H1 (cell line): ENCODE results near the gene S100A16. TPM values are rescaled to one million over a fixed set of nuclear protein-coding genes. Genes with fewer than 3 reads are reported as not detected.

Experiments
- CTCF ChIA-PET: fragments of 300-600 bp; sonication (Branson Sonifier 250); formaldehyde crosslinking; loops from one replicate; lab custom pipeline; 2021; ENCODE audit not compliant: partially characterized antibody; lab: Charles Lee
- POLR2A ChIA-PET: fragments of 300-600 bp; sonication (Branson Sonifier 250); formaldehyde crosslinking; loops from one replicate; lab custom pipeline; 2021; ENCODE audit warnings: inconsistent platforms; ENCODE audit not compliant: partially characterized antibody; lab: Charles Lee
- DNase-seq, 2 experiments: peaks; one replicate each; pipeline versions ENCODE4 v3.0.0 to v3.0.0-alpha.2; 2010 to 2022; ENCODE audit warnings: low spot score in 2 of 2, low read depth in 1 of 2, mixed read lengths in 1 of 2
- FAIRE-seq: peaks from 2 replicates; lab custom pipeline; 2011; peaks lifted over from hg19 to GRCh38; lab: Jason Lieb, UNC
- H2AFZ ChIP-seq: 2 replicates; pipeline ENCODE4 v1.8.1; 2012; ENCODE audit warnings: low read length, inconsistent platforms
- H2AK5ac ChIP-seq: 2 replicates; pipeline ENCODE4 v1.6.1; 2013; ENCODE audit warnings: low read depth, low read length
- H2BK120ac ChIP-seq: replicated peaks from 2 replicates; pipeline ENCODE3; 2013; ENCODE audit warnings: low read depth, low read length, inconsistent platforms
- H2BK12ac ChIP-seq: 2 replicates; pipeline ENCODE4 v1.6.1; 2013; ENCODE audit warnings: low read depth, low read length
- H2BK15ac ChIP-seq: 2 replicates; pipeline ENCODE4 v1.6.1; 2013; ENCODE audit warnings: low read length
- H2BK20ac ChIP-seq: 2 replicates; pipeline ENCODE4 v1.6.1; 2013; ENCODE audit warnings: low read length
- H2BK5ac ChIP-seq: 2 replicates; pipeline ENCODE4 v1.6.1; 2013; ENCODE audit warnings: low read depth, low read length
- H3K14ac ChIP-seq: 2 replicates; pipeline ENCODE4 v1.6.1; 2013; ENCODE audit warnings: inconsistent platforms; ENCODE audit not compliant: insufficient read length
- H3K18ac ChIP-seq: 2 replicates; pipeline ENCODE4 v1.6.1; 2013; ENCODE audit warnings: low read length; ENCODE audit errors: extremely low read depth
- H3K23ac ChIP-seq: 2 replicates; pipeline ENCODE4 v1.6.1; 2013; ENCODE audit warnings: inconsistent platforms; ENCODE audit not compliant: insufficient read length
- H3K23me2 ChIP-seq: 2 replicates; pipeline ENCODE4 v1.6.1; 2013; ENCODE audit warnings: low read depth, low read length
- H3K27ac ChIP-seq: 2 replicates; pipeline ENCODE4 v1.6.1; 2011; ENCODE audit warnings: low read depth, low read length, inconsistent platforms
- H3K27me3 ChIP-seq, 4 experiments: replicated peaks in 1 of 4; 1 replicate in 1 of 4; 2 replicates in 3 of 4; pipeline versions ENCODE4 v1.6.1 to v1.8.1; 2011 to 2013; ENCODE audit warnings: low read length in 3 of 4, mild to moderate bottlenecking in 3 of 4, inconsistent platforms in 2 of 4, mixed read lengths in 2 of 4, moderate library complexity in 1 of 4; ENCODE audit not compliant: control insufficient read depth in 3 of 4, insufficient read depth in 3 of 4; ENCODE audit errors: extremely low read depth in 1 of 4
- H3K36me3 ChIP-seq, 4 experiments: 2 replicates each; pipeline versions ENCODE4 v1.6.1 to v1.8.1; 2011 to 2013; ENCODE audit warnings: mild to moderate bottlenecking in 4 of 4, low read length in 3 of 4, moderate library complexity in 2 of 4, control low read depth in 1 of 4, inconsistent platforms in 1 of 4; ENCODE audit not compliant: insufficient read depth in 4 of 4, control insufficient read depth in 2 of 4
- H3K4ac ChIP-seq: replicated peaks from 2 replicates; pipeline ENCODE3; 2013; ENCODE audit warnings: low read length, low read depth, mixed read lengths, inconsistent platforms; ENCODE audit not compliant: insufficient read length
- H3K4me1 ChIP-seq, 4 experiments: replicated peaks in 1 of 4; 1 replicate in 1 of 4; 2 replicates in 3 of 4; pipeline versions ENCODE4 v1.6.1 to v1.8.1; 2011 to 2013; ENCODE audit warnings: low read length in 3 of 4, inconsistent platforms in 2 of 4, mixed read lengths in 1 of 4; ENCODE audit not compliant: insufficient read depth in 4 of 4, control insufficient read depth in 3 of 4
- H3K4me2 ChIP-seq, 2 experiments: 2 replicates each; pipeline versions ENCODE4 v1.6.1 to v1.8.1; 2011 to 2013; ENCODE audit warnings: low read depth in 2 of 2, low read length in 2 of 2, control low read depth in 1 of 2, inconsistent platforms in 1 of 2, mild to moderate bottlenecking in 1 of 2; ENCODE audit not compliant: insufficient read depth in 1 of 2
- H3K4me3 ChIP-seq, 4 experiments: fragments of 200-600, 300-600 bp in 1 of 4; sonication (generic), shearing (Covaris generic), sonication (Bioruptor Twin) in 1 of 4; 2 replicates each; pipeline versions ENCODE4 v1.5.1 to v1.8.1; 2011 to 2016; ENCODE audit warnings: low read length in 4 of 4, low read depth in 3 of 4, control low read depth in 2 of 4, inconsistent platforms in 2 of 4, mild to moderate bottlenecking in 2 of 4, mixed read lengths in 1 of 4, moderate library complexity in 1 of 4; ENCODE audit not compliant: insufficient read depth in 2 of 4; ENCODE audit errors: extremely low read depth in 1 of 4
- H3K56ac ChIP-seq: replicated peaks from 2 replicates; pipeline ENCODE3; 2013; ENCODE audit warnings: low read depth, mild to moderate bottlenecking, mixed read lengths, low read length, inconsistent platforms; ENCODE audit not compliant: insufficient read length
- H3K79me1 ChIP-seq: 2 replicates; pipeline ENCODE4 v1.6.1; 2013; ENCODE audit warnings: low read depth, low read length, control low read depth
- H3K79me2 ChIP-seq, 2 experiments: 2 replicates each; pipeline versions ENCODE4 v1.6.1 to v1.8.1; 2012 to 2013; ENCODE audit warnings: low read length in 2 of 2, mild to moderate bottlenecking in 2 of 2, inconsistent platforms in 1 of 2; ENCODE audit not compliant: insufficient read depth in 2 of 2, control insufficient read depth in 1 of 2
- H3K9ac ChIP-seq, 4 experiments: replicated peaks in 1 of 4; 1 replicate in 1 of 4; 2 replicates in 3 of 4; pipeline versions ENCODE4 v1.6.1 to v1.8.1; 2011 to 2013; ENCODE audit warnings: low read depth in 3 of 4, low read length in 3 of 4, control low read depth in 2 of 4, mild to moderate bottlenecking in 2 of 4, moderate library complexity in 2 of 4, inconsistent platforms in 1 of 4; ENCODE audit errors: extremely low read depth in 1 of 4
- H3K9me3 ChIP-seq, 2 experiments: 2 replicates each; pipeline versions ENCODE4 v1.6.1 to v1.8.1; 2012 to 2013; ENCODE audit warnings: mild to moderate bottlenecking in 2 of 2, moderate library complexity in 2 of 2, control low read depth in 1 of 2, inconsistent platforms in 1 of 2, low read depth in 1 of 2, low read length in 1 of 2, mixed read lengths in 1 of 2; ENCODE audit not compliant: insufficient read depth in 2 of 2
- H4K20me1 ChIP-seq, 2 experiments: replicated peaks in 1 of 2; 2 replicates each; pipeline versions ENCODE3 to v1.8.1; 2011 to 2013; ENCODE audit warnings: inconsistent platforms in 2 of 2, low read length in 2 of 2, mild to moderate bottlenecking in 1 of 2; ENCODE audit not compliant: insufficient read depth in 2 of 2, control insufficient read depth in 1 of 2
- H4K5ac ChIP-seq: 2 replicates; pipeline ENCODE4 v1.6.1; 2013; ENCODE audit warnings: low read length, low read depth, mixed read lengths, inconsistent platforms; ENCODE audit not compliant: insufficient read length
- H4K8ac ChIP-seq: 2 replicates; pipeline ENCODE4 v1.8.0; 2013; ENCODE audit warnings: mild to moderate bottlenecking, moderate library complexity, low read length, inconsistent platforms; ENCODE audit not compliant: insufficient read depth; ENCODE audit errors: extremely low read depth
- H4K91ac ChIP-seq: replicated peaks from 2 replicates; pipeline ENCODE3; 2013; ENCODE audit warnings: low read length, mixed read lengths, inconsistent platforms; ENCODE audit not compliant: insufficient read length
- BACH1 ChIP-seq: IDR thresholded peaks from 2 replicates; pipeline ENCODE4 v1.6.1; 2012; ENCODE audit warnings: low read length, improper control_type of control experiment
- BRCA1 ChIP-seq: IDR thresholded peaks from 2 replicates; pipeline ENCODE4 v1.6.1; 2012; ENCODE audit warnings: low read depth, low read length, improper control_type of control experiment
- EP300 ChIP-seq, 2 experiments: IDR thresholded peaks; 1 replicate in 1 of 2; 2 replicates in 1 of 2; pipeline ENCODE4 v1.6.1; 2011 to 2012; ENCODE audit warnings: low read depth in 2 of 2, low read length in 2 of 2, mild to moderate bottlenecking in 2 of 2, borderline replicate concordance in 1 of 2, inconsistent platforms in 1 of 2, moderate library complexity in 1 of 2
- FOSL1 ChIP-seq: IDR thresholded peaks from 2 replicates; pipeline ENCODE4 v1.6.1; 2011; ENCODE audit warnings: mild to moderate bottlenecking, low read depth, low read length, moderate library complexity; ENCODE audit not compliant: insufficient read depth
- KDM5A ChIP-seq: fragments of 200-600 bp; IDR thresholded peaks from 2 replicates; pipeline ENCODE4 v1.7.1; 2012; ENCODE audit warnings: mild to moderate bottlenecking, low read length, inconsistent platforms, mixed read lengths
- NANOG ChIP-seq: IDR thresholded peaks from 2 replicates; pipeline ENCODE4 v1.6.1; 2011; ENCODE audit warnings: low read length, low read depth, mild to moderate bottlenecking, inconsistent platforms; ENCODE audit not compliant: insufficient read depth, poor library complexity, severe bottlenecking
- RAD21 ChIP-seq, 2 experiments: IDR thresholded peaks in 1 of 2; conservative IDR thresholded peaks in 1 of 2; 2 replicates each; pipeline ENCODE4 v1.6.1; 2011; ENCODE audit warnings: low read depth in 2 of 2, low read length in 2 of 2, improper control_type of control experiment in 1 of 2, inconsistent platforms in 1 of 2, mild to moderate bottlenecking in 1 of 2, moderate library complexity in 1 of 2
- RNF2 ChIP-seq: fragments of 200-900, 300-1000 bp; sonication (generic); IDR thresholded peaks from 2 replicates; pipeline ENCODE4 v1.7.1; 2016; ENCODE audit warnings: borderline replicate concordance, low read depth, mild to moderate bottlenecking, antibody characterized with exemption, low read length; ENCODE audit not compliant: poor library complexity, severe bottlenecking; ENCODE audit errors: missing control alignments
- SIN3A ChIP-seq, 2 experiments: IDR thresholded peaks in 1 of 2; conservative IDR thresholded peaks in 1 of 2; 2 replicates each; pipeline ENCODE4 v1.6.1; 2011 to 2012; ENCODE audit warnings: low read length in 2 of 2, improper control_type of control experiment in 1 of 2, low read depth in 1 of 2, mild to moderate bottlenecking in 1 of 2
- TEAD4 ChIP-seq: IDR thresholded peaks from 2 replicates; pipeline ENCODE4 v1.6.1; 2012; ENCODE audit warnings: low read depth, low read length, inconsistent platforms, mixed read lengths
- WGBS, 2 experiments: shearing (Covaris generic) in 1 of 2; methylation state at CpG; one replicate each; pipeline versions ENCODE4 v1.1.6 to v1.1.7; 2013 to 2015; ENCODE audit warnings: low lambda C conversion rate in 2 of 2, mixed read lengths in 2 of 2, inconsistent platforms in 1 of 2, low coverage in 1 of 2, missing lambda C conversion rate in 1 of 2; ENCODE audit not compliant: insufficient replicate concordance in 2 of 2, insufficient coverage in 1 of 2, insufficient read length in 1 of 2; ENCODE audit errors: extremely low coverage in 1 of 2, missing lambda C conversion rate in 1 of 2; 5-methylcytosine and 5-hydroxymethylcytosine counted together
- polyA plus RNA-seq, 7 experiments: library from polyadenylated mRNA; depleted of rRNA in 3 of 7; stranded (reverse) in 5 of 7; unstranded in 2 of 7; fragments of >200 nt in 5 of 7; fragments of 200-250 nt in 2 of 7; gene quantifications; 1 replicate in 5 of 7; 2 replicates in 1 of 7; 4 replicates in 1 of 7; pipeline versions ENCODE4 v1.2.1 to v1.2.3, GENCODE V29; 2011 to 2013; ENCODE audit warnings: missing spikeins in 2 of 7, mixed read lengths in 2 of 7
- total RNA-seq: library from RNA; stranded (reverse); fragmentation: NEBNext Ultra II Directional; extraction: Animal tissue kit (Norgen Biotek cat#: 25700); gene quantifications from 2 replicates; pipeline ENCODE4 v1.2.1, GENCODE V29; 2021

Gene S100A16
- total and polyA plus RNA-seq, 2 of the 8 experiments (the other 6 are each of a cell fraction or from before 2014, with no cell fraction given): 14.9 to 61.4 TPM

GRCh38 chr1:153619171-153619570, 6.2 kb upstream of the S100A16 start:
- Histone ChIP-seq H2BK120ac (no peak overlapping the region), H4K8ac (no peak overlapping the region), H4K91ac (no peak overlapping the region), H3K4ac (no peak overlapping the region), H3K23ac (no peak overlapping the region), H2AK5ac (no peak overlapping the region), H3K79me2 (no peaks in the 10 kb centered on the region), H4K20me1 (no peaks in the 10 kb centered on the region), H3K18ac (no peak overlapping the region), H3K4me2 (no peak overlapping the region), H3K36me3 (peaks cover 0 to 6% (median 0%) of the 10 kb centered on the region in 4 experiments; a peak in 4 of 8 replicates), H2AFZ (no peak overlapping the region), H3K4me3 (no peak overlapping the region), H3K9ac (no peak overlapping the region), H2BK5ac (no peak overlapping the region), H2BK15ac (no peak overlapping the region), H3K27ac (no peak overlapping the region), H3K56ac (no peak overlapping the region), H3K79me1 (no peaks in the 10 kb centered on the region), H2BK20ac (no peak overlapping the region), H3K23me2 (no peaks in the 10 kb centered on the region; the same call in 1 of the 2 replicates), H3K14ac (no peak overlapping the region), H4K5ac (no peak overlapping the region), H3K9me3 (no peaks in the 10 kb centered on the region), H3K27me3 (no peaks in the 10 kb centered on the region), H3K4me1 (peaks cover 0 to 9% (median 0%) of the 10 kb centered on the region in 4 experiments; a peak in 3 of 7 replicates), H2BK12ac (no peak overlapping the region)
- POLR2A ChIA-PET: interaction anchor here (1.0 to 15.3 kb wide), 8 partner anchors 9 to 99 kb away, joined by 3 to 261 read pairs (median 4); partner anchors contain the start of genes CHTOP, S100A1 and S100A13
- WGBS, 2 experiments: 94% methylated on average over 6 of the region's 6 CpGs; no CpG with 5 or more reads in 1 of the 2 experiments
- CTCF ChIA-PET: interaction anchor here (1.1 to 15.9 kb wide), 15 partner anchors 9 to 264 kb away, joined by 3 to 224 read pairs (median 7); partner anchors contain the start of genes CHTOP, S100A1, S100A13 and S100A6
- DNase-seq: no peak
- FAIRE-seq: no peak
- TF ChIP-seq NANOG: no peak
- no peak for TF ChIP-seq BRCA1
- no peak for TF ChIP-seq RNF2
- TF ChIP-seq RAD21 (IDR thresholded peaks at IDR 0.05 in 1 of 2, conservative IDR thresholded peaks at IDR 0.05 in 1 of 2; ENCODE audit: low read depth in 2 of 2, low read length in 2 of 2): no peak
- no peak for TF ChIP-seq FOSL1
- TF ChIP-seq SIN3A (conservative IDR thresholded peaks at IDR 0.05 in 1 of 2, IDR thresholded peaks at IDR 0.05 in 1 of 2; ENCODE audit: low read depth in 1 of 2, low read length in 2 of 2): no peak
- no peak for TF ChIP-seq KDM5A
- TF ChIP-seq BACH1: no peak
- no peak for TF ChIP-seq EP300 (IDR thresholded peaks at IDR 0.05; ENCODE audit: borderline replicate concordance in 1 of 2, low read depth in 2 of 2, low read length in 2 of 2)
- no peak for TF ChIP-seq TEAD4
